PC-9 (cell line): ENCODE results near the gene LMNB1.
"Not testable (repeated sequence)": the region's sequence is repeated elsewhere in the genome, so short reads cannot be mapped to it uniquely, and the experiment has no call there.

Experiments
- CTCF ChIP-seq: fragments of 200-600 bp; sonication (generic); conservative IDR thresholded peaks from 2 replicates; pipeline ENCODE4 v1.6.1; 2017; ENCODE audit warnings: mixed run types, antibody characterized with exemption, mild to moderate bottlenecking, moderate library complexity
- EZH2 ChIP-seq: fragments of 200-600 bp; sonication (generic); IDR thresholded peaks from 2 replicates; pipeline ENCODE4 v1.8.0; 2017; ENCODE audit warnings: antibody characterized with exemption, low read depth

- TF ChIP-seq CTCF, EZH2: not testable (repeated sequence)
Observed at GRCh38 chr5:126774595-126774994, 2.3 kb upstream of the LMNB1 start.
